ENCODE measurements around the gene PASK. TPM values are rescaled to one million over a fixed set of nuclear protein-coding genes. Genes with fewer than 3 reads are reported as not detected.

Gene PASK
- polyA plus RNA-seq, 1 donor, result 5.4 TPM

GRCh38 chr2:241146286-241146685, 3.0 kb downstream of the PASK start:
- DNase-seq, result no peak

GRCh38 chr2:241142593-241142992, 6.7 kb downstream of the PASK start:
- DNase-seq, result no peak

- DNase-seq, result no peak
Measured at GRCh38 chr2:241142063-241142462, 7.2 kb downstream of the PASK start.

- no peak for DNase-seq
Measured at GRCh38 chr2:241141214-241141770, 8.0 kb downstream of the PASK start.

- DNase-seq, result no peak
Measured at GRCh38 chr2:241140445-241140840, 8.8 kb downstream of the PASK start.

- DNase-seq, result no peak
Measured at GRCh38 chr2:241139531-241140444, 9.5 kb downstream of the PASK start.

- no peak for DNase-seq
Measured at GRCh38 chr2:241138471-241138870, 10.8 kb downstream of the PASK start.

- no peak for DNase-seq
Measured at GRCh38 chr2:241137276-241138190, 11.7 kb downstream of the PASK start.

GRCh38 chr2:241136661-241137260, 12.5 kb downstream of the PASK start:
- no peak for DNase-seq

GRCh38 chr2:241136191-241136590, 13.1 kb downstream of the PASK start:
- DNase-seq, result no peak

GRCh38 chr2:241135737-241136136, 13.5 kb downstream of the PASK start:
- peak; percentile 17 for DNase-seq

- DNase-seq, result no peak
Measured at GRCh38 chr2:241134711-241135110, 14.6 kb downstream of the PASK start.

GRCh38 chr2:241133436-241133820, 15.8 kb downstream of the PASK start:
- DNase-seq, result no peak

GRCh38 chr2:241132538-241133435, 16.5 kb downstream of the PASK start:
- no peak for DNase-seq

GRCh38 chr2:241131531-241131930, 17.7 kb downstream of the PASK start:
- no peak for DNase-seq

GRCh38 chr2:241130316-241130715, 19.0 kb downstream of the PASK start:
- DNase-seq, result no peak

- DNase-seq, result no peak
Measured at GRCh38 chr2:241129086-241129871, 20.0 kb downstream of the PASK start.

GRCh38 chr2:241128266-241128665, 21.0 kb downstream of the PASK start:
- no peak for DNase-seq

GRCh38 chr2:241126771-241127202, 22.5 kb downstream of the PASK start:
- no peak for DNase-seq

- no peak for DNase-seq
Measured at GRCh38 chr2:241126201-241126611, 23.1 kb downstream of the PASK start.

GRCh38 chr2:241125626-241126025, 23.6 kb downstream of the PASK start:
- DNase-seq, result no peak
